ENCODE results near the gene CST9L. TPM values are rescaled to one million over a fixed set of nuclear protein-coding genes. Genes with fewer than 3 reads are reported as not detected.

CST9L gene
- total RNA-seq, 1 donor from 2014 or later, result not detected

GRCh38 chr20:23547613-23548012, 20.7 kb downstream of the CST9L start:
- intact Hi-C loops (cut with micrococcal nuclease), result no loop called here

GRCh38 chr20:23546435-23547144, 21.7 kb downstream of the CST9L start:
- intact Hi-C loops (cut with micrococcal nuclease), result no loop called here

DNA sequence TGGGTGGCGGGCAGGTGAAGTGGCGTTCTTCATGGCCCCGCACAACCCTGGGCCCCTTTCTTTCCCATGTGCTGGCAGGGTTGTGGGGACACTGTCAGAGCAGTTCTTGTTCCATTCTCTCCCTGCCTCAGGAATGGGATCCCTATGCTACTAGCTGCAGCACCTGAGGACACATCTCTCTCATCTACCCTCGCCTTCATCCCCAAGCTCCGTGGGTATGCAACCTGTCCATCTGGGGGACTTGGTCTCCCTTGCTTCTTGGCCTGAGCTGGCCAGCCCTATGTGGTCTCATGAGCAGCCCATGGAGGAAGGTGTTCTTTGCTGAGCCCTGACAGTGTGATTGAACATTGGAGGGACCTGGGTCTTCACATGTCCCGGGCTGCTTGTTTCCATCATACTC, 24.2 kb downstream of the CST9L start:
- intact Hi-C loops (cut with micrococcal nuclease), result no loop called here

DNA sequence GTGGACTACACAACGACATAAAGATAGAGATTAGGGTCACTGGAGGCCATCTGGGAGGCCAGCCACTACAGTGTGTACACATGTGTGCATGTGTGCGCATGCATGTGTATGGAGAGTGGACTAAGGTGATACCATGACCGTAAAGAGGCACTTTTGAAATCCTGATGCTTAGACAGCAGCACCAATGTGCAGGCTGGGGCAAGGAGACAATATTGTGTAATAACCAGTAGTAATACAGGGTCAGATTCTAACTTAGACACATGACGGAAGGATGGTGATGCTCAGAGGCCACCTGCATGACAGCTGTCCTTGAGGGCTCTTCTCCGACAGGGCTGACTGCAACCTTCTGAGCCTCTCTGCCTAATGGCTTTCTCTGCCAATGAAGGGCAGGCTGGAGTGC, 25.5 kb downstream of the CST9L start:
- intact Hi-C loops (cut with micrococcal nuclease), result no loop called here

DNA sequence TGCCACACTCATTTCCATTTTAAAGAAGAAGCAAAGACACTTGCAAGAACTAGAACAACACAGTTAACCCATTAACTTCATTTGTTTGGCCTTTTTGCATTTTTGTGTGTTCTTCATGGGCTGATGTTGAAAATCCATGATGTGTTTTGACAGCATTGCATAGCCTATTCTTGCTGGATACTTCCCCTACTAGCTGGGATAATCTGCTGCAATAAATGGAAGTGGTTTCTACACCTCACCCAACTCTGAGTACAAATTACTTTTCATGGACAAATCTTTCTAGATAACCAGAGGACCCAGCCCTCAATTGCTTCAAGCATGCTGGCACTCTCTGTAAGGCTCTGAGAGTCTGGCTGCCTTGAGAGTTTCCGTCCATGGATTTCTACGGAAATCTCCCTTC, 26.5 kb downstream of the CST9L start:
- intact Hi-C loops (cut with micrococcal nuclease), result no loop called here

GRCh38 chr20:23541330-23541729, 27.0 kb downstream of the CST9L start:
- intact Hi-C loops (cut with micrococcal nuclease), result no loop called here

DNA sequence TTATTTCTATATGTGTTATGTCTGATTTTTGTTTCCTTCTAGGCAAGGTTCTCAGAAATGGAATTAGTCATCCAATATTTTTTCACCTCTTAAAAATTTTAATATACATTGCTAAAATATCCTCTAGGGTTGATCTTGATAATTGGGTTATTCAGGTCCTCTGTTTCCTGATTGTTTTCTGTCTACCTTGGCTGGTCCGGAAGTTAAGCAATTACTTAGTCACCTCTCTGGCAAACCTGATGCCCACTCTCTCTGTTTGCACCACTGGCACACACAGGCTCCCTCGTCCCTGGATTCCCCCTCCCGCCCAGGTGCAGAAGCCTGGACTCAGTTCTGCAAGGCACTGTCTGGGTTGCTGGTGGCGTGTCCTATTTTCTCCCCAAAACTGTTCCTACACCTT, 27.7 kb downstream of the CST9L start:
- intact Hi-C loops (cut with micrococcal nuclease), result no loop called here

DNA sequence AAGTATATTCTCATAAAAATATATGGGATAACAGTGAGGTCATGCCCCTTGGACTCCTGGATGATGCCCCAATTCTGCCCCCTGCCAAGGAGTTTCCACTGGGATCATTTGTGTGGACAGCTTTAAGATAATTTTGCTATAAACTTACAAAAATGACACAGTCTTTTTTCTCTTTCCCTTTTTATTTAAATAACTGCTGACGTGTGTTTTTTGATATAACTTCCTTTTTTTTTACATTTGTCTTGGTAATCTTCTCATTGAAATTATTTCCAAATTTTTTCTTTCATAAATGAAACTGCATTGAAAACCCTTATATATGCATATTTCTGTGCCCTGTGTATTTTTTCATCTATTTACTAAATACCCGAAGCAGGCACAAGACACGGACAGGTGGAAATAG, 31.3 kb downstream of the CST9L start:
- intact Hi-C loops (cut with micrococcal nuclease), result no loop called here

- intact Hi-C loops (cut with micrococcal nuclease), result no loop called here
These were observed 31.8 kb downstream of the CST9L start for GRCh38 chr20:23536328-23536974.

- intact Hi-C loops (cut with micrococcal nuclease), result no loop called here
These were observed 33.3 kb downstream of the CST9L start for GRCh38 chr20:23534801-23535593.

DNA sequence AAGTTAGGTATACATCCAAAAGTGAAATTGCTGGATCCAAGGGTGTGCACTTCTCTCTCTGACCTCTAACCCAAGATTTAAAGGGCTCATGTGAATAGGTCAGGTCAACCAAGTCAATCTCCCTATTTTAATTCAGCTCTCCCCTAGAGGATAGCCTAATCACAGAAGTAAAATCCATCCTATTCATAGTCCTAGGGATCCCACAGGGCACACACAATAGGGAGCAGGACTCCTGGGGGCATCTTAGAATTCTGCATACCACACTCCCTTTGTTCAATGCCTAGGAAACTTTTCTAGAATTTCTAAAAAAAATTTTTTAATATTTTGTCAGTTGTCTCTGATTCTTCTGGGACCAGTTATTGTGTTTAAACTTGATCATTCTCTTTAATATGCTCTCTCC, 35.1 kb downstream of the CST9L start:
- intact Hi-C loops (cut with micrococcal nuclease), result no loop called here

- intact Hi-C loops (cut with micrococcal nuclease), result no loop called here
These were observed 35.8 kb downstream of the CST9L start for GRCh38 chr20:23532533-23532932.

DNA sequence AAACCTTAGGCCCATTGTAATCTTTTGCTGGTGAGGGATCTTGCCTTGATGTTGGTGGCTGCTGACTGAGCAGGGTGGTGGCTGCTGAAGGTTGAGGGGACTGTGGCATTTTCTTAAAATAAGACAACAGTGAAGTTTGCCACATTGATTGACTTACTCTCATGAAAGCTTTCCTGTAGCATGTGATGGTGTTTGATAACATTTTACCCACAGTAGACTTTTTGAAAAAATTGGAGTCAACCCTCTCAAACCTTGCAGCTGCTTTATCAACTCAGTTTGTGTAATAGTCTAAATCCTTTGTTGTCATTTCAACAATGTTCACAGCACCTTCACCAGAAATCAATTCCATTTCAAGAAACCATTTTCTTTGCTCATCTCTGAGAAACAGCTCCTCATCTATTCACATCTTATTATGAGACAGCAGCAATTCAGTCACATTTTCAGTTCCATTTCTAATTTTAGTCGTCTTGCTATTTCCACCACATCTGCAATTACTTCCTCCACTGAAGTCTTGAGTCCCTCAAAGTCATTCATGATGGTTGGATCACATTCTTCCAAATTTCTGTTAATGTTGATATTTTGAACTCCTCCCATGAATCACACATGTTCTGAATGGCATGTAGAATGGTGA, 37.2 kb downstream of the CST9L start:
- intact Hi-C loops (cut with micrococcal nuclease), result no loop called here

DNA sequence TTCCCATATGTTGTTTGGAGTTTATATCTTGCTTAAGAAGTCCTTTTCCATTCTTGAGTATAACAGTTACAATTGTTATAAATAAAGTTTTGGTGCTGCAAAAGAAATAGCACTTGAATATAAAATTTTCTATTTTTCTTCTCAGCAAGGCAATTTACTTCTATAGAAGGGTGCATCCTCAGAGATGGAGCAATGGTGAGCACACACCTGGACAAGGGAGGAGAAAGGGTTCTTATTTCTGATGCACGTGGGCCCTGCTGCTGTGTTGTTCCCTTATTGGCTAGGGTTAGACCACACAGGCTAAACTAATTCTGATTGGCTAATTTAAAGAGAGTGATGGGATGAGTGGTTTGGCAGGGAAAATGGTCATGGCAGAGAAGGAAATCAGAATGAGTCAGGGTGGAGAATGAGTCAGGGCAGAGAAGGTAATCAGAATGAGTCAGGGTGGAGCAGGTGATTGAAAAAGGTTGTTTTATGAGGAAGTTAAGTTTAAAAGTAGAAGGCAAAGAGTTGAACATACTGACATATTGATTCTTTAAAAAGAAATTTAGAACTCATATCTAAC, 39.3 kb downstream of the CST9L start:
- intact Hi-C loops (cut with micrococcal nuclease), result no loop called here

DNA sequence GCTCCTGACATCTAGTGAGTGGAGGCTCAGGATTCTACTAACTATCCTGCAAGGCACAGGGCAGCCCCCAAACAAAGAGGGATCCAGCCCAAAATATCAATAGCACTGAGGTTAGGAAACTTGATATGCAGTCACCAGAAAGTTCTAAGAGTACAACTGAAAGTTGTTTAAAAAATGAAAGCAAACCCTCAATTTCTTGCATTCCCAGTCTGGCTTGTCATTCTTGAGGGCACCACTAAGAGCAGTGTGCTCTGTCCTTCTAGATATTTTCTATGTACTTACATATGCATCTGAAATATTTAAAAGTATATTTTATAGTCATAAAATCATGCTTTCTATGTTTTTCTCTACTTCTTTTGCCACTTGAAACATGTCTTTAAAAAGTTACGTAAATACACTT, 41.4 kb downstream of the CST9L start:
- intact Hi-C loops (cut with micrococcal nuclease), result no loop called here

- intact Hi-C loops (cut with micrococcal nuclease), result no loop called here
These were observed 44.1 kb downstream of the CST9L start for GRCh38 chr20:23524146-23524545.

GRCh38 chr20:23520185-23520584, 48.1 kb downstream of the CST9L start:
- intact Hi-C loops (cut with micrococcal nuclease), result no loop called here

GRCh38 chr20:23519556-23519955, 48.7 kb downstream of the CST9L start:
- intact Hi-C loops (cut with micrococcal nuclease), result no loop called here

DNA sequence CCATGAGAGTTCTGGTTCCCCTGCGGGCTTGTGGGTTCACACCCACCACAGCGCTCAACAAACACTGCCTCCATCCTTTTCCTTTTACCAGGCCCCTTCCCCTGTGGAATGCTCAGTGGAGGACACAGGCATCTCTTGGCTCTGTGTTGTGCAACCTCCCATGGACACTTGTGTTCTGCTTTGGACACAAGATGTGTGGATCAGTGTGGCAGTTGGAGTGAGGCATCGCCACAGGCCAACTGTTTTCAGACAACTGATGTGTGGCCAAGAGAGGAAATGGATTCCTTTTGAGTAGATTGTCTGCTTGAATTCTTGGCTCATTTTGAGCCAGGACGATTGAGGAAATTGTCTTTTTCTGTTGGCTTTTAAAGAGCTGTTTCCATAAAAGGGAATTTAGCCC, 50.6 kb downstream of the CST9L start:
- intact Hi-C loops (cut with micrococcal nuclease), result no loop called here

DNA sequence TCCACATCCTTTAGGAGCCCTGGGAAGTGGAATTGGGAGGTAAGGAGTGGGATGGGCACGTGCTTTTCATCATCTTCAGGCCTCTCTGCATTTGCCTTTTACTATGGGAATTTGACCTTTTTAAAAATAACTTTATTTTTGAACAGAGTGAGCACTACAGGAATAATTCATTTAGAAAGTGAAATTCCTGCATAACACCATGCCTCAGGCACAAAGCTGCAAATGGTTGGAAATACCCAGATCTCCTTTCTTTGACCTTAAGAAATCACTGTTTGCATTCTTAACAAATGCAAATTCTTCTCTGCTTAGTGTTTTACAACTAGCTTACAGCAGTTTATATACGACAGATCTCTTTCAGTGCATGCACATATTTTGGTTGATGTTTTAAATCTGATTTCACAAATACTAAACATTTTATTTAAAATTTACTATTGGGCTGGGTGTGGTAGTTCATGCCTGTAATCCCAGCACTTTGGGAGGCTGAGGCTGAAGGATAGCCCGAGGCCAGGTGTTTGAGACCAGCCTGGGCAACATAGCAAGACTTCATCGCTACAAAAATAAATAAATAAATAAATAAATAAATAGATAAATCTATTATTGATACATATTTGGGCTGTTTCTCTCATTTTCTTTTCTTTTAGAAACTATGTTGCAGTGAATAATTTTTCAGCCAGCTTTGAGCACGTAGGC, 52.9 kb downstream of the CST9L start:
- intact Hi-C loops (cut with micrococcal nuclease), result no loop called here

DNA sequence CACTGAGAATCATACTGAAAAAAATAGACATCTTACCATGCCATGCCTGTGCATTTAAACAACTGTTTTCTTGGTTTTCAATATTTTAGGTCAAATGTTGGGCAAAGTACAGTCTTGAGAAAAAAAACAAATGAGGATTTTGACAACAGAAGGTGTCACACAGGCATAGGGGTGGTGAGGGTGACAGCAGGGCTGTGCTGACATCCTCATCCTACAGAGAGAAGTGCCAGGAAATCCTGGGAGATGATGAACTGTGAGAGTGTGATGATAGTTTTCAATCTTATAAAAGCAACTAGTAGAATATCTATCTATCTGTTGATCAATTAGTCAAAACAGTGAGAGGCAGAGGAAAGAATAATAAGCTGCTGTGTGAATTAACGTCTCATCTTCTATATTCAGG, 53.4 kb downstream of the CST9L start:
- intact Hi-C loops (cut with micrococcal nuclease), result no loop called here

Data from T-helper 2 cell treated with Interferon-gamma antibody and Interleukin-4, amounts not matched to agents 100 ng/mL and 5 ng/mL, for 36 hours (primary cell).